Mucosa of rectum (tissue), 2 donors: ENCODE measurements around the gene SFR1.
"Not testable (repeated sequence)": the region's sequence is repeated elsewhere in the genome, so short reads cannot be mapped to it uniquely, and the experiment has no call there.

ENCODE experiments used
- H3K27ac ChIP-seq, 2 donors: one replicate each; pipeline ENCODE4 v1.7.0; 2013; ENCODE audit warnings: inconsistent platforms in 2 of 2, low read depth in 2 of 2, low read length in 2 of 2
- H3K27me3 ChIP-seq, 2 donors: one replicate each; pipeline ENCODE4 v1.7.0; 2013; ENCODE audit warnings: low read length in 2 of 2; ENCODE audit not compliant: control insufficient read depth in 2 of 2, insufficient read depth in 2 of 2
- H3K36me3 ChIP-seq, 2 donors: one replicate each; pipeline ENCODE4 v1.7.0; 2013; ENCODE audit warnings: low read length in 2 of 2; ENCODE audit not compliant: control insufficient read depth in 2 of 2, insufficient read depth in 2 of 2
- H3K4me1 ChIP-seq, 2 donors: one replicate each; pipeline ENCODE4 v1.7.0; 2013; ENCODE audit warnings: low read length in 2 of 2, mild to moderate bottlenecking in 1 of 2; ENCODE audit not compliant: control insufficient read depth in 2 of 2, insufficient read depth in 2 of 2
- H3K4me3 ChIP-seq, 2 donors: one replicate each; pipeline ENCODE4 v1.7.0; 2013; ENCODE audit warnings: low read length in 2 of 2
- H3K9ac ChIP-seq, 2 donors: one replicate each; pipeline ENCODE4 v1.7.0; 2013; ENCODE audit warnings: low read length in 2 of 2, low read depth in 1 of 2, mild to moderate bottlenecking in 1 of 2
- H3K9me3 ChIP-seq, 2 donors: one replicate each; pipeline ENCODE4 v1.7.0; 2013; ENCODE audit warnings: low read length in 2 of 2; ENCODE audit not compliant: control insufficient read depth in 2 of 2
- donor health status: healthy.
- donor health status: Normal muscosa, but diverticular disease.

The SFR1 gene

DNA sequence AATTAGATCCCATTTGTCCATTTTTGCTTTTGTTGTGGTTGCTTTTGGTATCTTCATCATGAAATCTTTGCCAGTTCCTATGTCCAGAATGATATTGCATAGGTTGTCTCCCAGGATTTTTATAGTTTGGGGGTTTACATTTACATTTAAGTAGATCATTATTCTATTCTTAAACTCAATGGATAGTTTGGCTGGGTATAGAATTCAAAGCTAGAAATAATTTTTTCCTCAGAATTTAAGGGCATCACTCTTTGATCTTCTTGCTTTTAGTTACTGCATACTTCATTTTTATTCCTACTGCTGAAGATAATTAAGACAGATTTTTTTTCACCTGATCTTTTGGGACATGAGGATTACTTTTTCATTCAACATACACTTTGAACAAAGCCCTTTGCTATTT lies 29.8 kb downstream of the SFR1 start:
- H3K36me3 ChIP-seq, result no peaks in the 10 kb centered on the region
- no peaks in the 10 kb centered on the region for H3K27me3 ChIP-seq
- no peaks in the 10 kb centered on the region for H3K4me1 ChIP-seq
- no peak overlapping the region for H3K27ac ChIP-seq
- no peak overlapping the region for H3K9ac ChIP-seq
- H3K4me3 ChIP-seq, result no peak overlapping the region
- H3K9me3 ChIP-seq, result no peaks in the 10 kb centered on the region

DNA sequence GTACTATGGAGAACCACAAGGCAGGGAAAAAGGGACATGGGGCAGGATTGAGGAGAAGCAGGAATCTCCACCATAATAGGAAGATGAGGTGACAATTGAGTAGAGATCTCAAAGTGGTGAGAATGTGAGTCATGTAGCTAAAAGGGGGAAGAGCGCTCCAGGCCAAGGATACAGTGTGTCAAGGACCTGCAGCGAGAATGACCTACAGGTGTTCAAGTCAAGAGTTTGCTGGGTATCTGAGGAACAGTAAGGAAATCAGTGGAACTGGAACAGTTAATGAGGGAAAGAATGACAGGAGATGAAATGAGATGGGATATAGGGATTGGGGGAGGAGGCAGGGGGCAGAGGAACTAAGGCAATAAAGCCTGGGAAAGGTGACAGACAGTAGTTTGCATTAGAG lies 33.6 kb downstream of the SFR1 start:
- Histone ChIP-seq H3K27me3 (no peaks in the 10 kb centered on the region), H3K27ac (no peak overlapping the region), H3K9me3 (no peaks in the 10 kb centered on the region), H3K4me3 (no peak overlapping the region), H3K36me3 (no peaks in the 10 kb centered on the region), H3K9ac (no peak overlapping the region), H3K4me1 (no peaks in the 10 kb centered on the region)

DNA sequence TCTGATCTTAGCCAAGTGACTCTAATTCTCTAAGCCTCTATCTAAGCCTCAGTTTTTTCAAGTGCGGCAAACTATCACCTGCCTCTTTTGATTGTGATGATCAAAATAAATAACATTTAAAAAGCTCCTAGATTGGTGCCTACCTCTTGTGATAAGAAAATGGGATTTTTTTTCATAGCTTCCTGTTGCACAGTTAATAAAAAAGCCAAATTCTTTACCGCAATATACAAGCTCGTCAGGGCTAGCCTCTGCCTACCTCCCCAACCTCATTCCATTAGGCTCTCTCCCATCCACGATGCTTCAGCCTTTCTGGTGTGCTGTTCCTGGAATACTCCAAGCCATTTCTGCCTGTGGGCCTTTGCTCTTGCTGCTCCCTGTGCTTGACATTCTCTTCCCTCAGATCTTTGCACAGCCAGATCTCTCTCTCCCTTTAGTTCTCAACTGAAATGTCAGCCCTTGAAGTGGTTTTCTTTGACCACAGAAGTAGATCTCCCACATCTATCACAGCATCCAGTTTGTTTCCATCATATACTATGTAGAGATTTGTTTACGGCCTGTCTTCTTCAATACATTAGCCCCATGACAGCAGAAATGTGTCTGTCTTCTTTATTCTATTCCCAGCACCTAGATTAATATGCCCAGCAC lies 48.8 kb downstream of the SFR1 start:
- Histone ChIP-seq H3K36me3 (no peaks in the 10 kb centered on the region), H3K9ac (no peak overlapping the region), H3K4me3 (no peak overlapping the region), H3K27me3 (no peaks in the 10 kb centered on the region), H3K9me3 (no peaks in the 10 kb centered on the region), H3K27ac (no peak overlapping the region), H3K4me1 (no peaks in the 10 kb centered on the region)

DNA sequence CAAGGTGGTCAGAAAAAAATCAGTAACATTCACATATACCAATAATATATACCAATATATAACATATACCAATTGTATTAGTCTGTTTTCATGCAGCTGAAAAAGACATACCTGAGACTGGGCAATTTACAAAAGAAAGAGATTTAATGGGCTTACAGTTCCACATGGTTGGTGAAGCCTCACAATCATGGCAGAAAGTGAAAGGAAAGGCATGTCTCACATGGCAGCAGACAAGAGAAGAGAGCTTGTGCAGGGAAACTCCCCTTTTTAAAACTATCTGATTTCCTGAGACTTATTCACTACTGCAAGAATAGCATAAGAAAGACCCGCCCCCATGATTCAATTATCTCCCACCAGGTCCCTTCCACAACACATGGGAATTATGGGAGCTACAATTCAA lies 52.2 kb downstream of the SFR1 start:
- H3K27ac ChIP-seq, H3K4me1 ChIP-seq, H3K27me3 ChIP-seq, H3K36me3 ChIP-seq, H3K9ac ChIP-seq, H3K9me3 ChIP-seq, H3K4me3 ChIP-seq: not testable (repeated sequence)
